ENCODE measurements around the gene SLC9A2. TPM values are rescaled to one million over a fixed set of nuclear protein-coding genes. Genes with fewer than 3 reads are reported as not detected.

Gene SLC9A2
- total RNA-seq, 1 experiment from 2014 or later: 7.1 TPM

- Histone ChIP-seq H2AFZ (ENCODE audit: low read length) (no peak overlapping the region), H3K4me2 (ENCODE audit: low read length) (no peak overlapping the region), H3F3A (ENCODE audit: low read length, unreplicated experiment) (no peaks in the 10 kb centered on the region), H3K27ac (ENCODE audit: low read length) (no peak overlapping the region), H3K79me2 (ENCODE audit: low read length) (0 out of 2 replicates have a peak, but pooled peaks cover 12% of the 10 kb centered on the region), H4K20me1 (ENCODE audit: low read length) (no peaks in the 10 kb centered on the region), H3K9me3 (ENCODE audit: low read length) (no peaks in the 10 kb centered on the region), H3K27me3 (ENCODE audit: low read length) (no peaks in the 10 kb centered on the region), H3K4me1 (ENCODE audit: insufficient read depth, low read length) (peaks cover 12% of the 10 kb centered on the region; the same call in 1 of the 2 replicates), H3K9me2 (replicated peaks; ENCODE audit: low read length) (no peaks in the 10 kb centered on the region), H3K36me3 (ENCODE audit: low read depth, low read length) (no peaks in the 10 kb centered on the region), H3K9ac (ENCODE audit: low read length) (no peak overlapping the region), H3K4me3 (ENCODE audit: low read length) (no peak overlapping the region)
- TF ChIP-seq CTCF (conservative IDR thresholded peaks at IDR 0.05; ENCODE audit: low read depth, low read length): no peak
- TF ChIP-seq EZH2phosphoT487 (IDR thresholded peaks at IDR 0.05; ENCODE audit: borderline replicate concordance, low read length): no peak
- TF ChIP-seq EZH2 (IDR thresholded peaks at IDR 0.05; ENCODE audit: low read length, unreplicated experiment): no peak
- ATAC-seq: no peak
- DNase-seq: no peak
- no TSS peak for BruUV-seq (replicated peaks)
- intact Hi-C loops (cut with micrococcal nuclease): no loop called here
- ChIA-PET POLR2A (ENCODE audit: unreplicated experiment) (no interaction called here), CTCF (no interaction called here)
Observed at GRCh38 chr2:102630458-102630857, 11.1 kb downstream of the SLC9A2 start.

GRCh38 chr2:102632380-102633175 lies 13.2 kb downstream of the SLC9A2 start:
- TF ChIP-seq CTCF (conservative IDR thresholded peaks at IDR 0.05; ENCODE audit: low read depth, low read length) (no peak), EZH2 (IDR thresholded peaks at IDR 0.05; ENCODE audit: low read length, unreplicated experiment) (no peak), EZH2phosphoT487 (IDR thresholded peaks at IDR 0.05; ENCODE audit: borderline replicate concordance, low read length) (no peak)
- H3K4me3 ChIP-seq (ENCODE audit: low read length): no peak overlapping the region
- DNase-seq: peak; percentile 66
- H3K27ac ChIP-seq (ENCODE audit: low read length): peak overlapping the region; percentile 84
- H3K9ac ChIP-seq (ENCODE audit: low read length): peak overlapping the region; percentile 32; the same call in 1 of the 2 replicates
- no peaks in the 10 kb centered on the region for H3K9me3 ChIP-seq (ENCODE audit: low read length)
- peak; percentile 59 for ATAC-seq
- POLR2A ChIA-PET (ENCODE audit: unreplicated experiment): no interaction called here
- no peaks in the 10 kb centered on the region for H3K9me2 ChIP-seq (replicated peaks; ENCODE audit: low read length)
- H3K4me2 ChIP-seq (ENCODE audit: low read length): peak overlapping the region; percentile 32
- no peaks in the 10 kb centered on the region for H3K36me3 ChIP-seq (ENCODE audit: low read depth, low read length)
- intact Hi-C loops (cut with micrococcal nuclease): no loop called here
- H2AFZ ChIP-seq (ENCODE audit: low read length): no peak overlapping the region
- H3K27me3 ChIP-seq (ENCODE audit: low read length): no peaks in the 10 kb centered on the region
- CTCF ChIA-PET: interaction anchor here (0.6 kb wide), 1 partner anchor 9 kb away, joined by 6 read pairs; no protein-coding TSS in a partner anchor
- H3K4me1 ChIP-seq (ENCODE audit: insufficient read depth, low read length): peaks cover 32% of the 10 kb centered on the region
- 0 out of 2 replicates have a peak, but pooled peaks cover 12% of the 10 kb centered on the region for H3K79me2 ChIP-seq (ENCODE audit: low read length)
- no peaks in the 10 kb centered on the region for H3F3A ChIP-seq (ENCODE audit: low read length, unreplicated experiment)
- no peaks in the 10 kb centered on the region for H4K20me1 ChIP-seq (ENCODE audit: low read length)
- BruUV-seq (replicated peaks): no TSS peak

- no peaks in the 10 kb centered on the region for H4K20me1 ChIP-seq (ENCODE audit: low read length)
- H2AFZ ChIP-seq (ENCODE audit: low read length): no peak overlapping the region
- no peak overlapping the region for H3K4me2 ChIP-seq (ENCODE audit: low read length)
- DNase-seq: no peak
- CTCF ChIA-PET: no interaction called here
- ATAC-seq: no peak
- H3F3A ChIP-seq (ENCODE audit: low read length, unreplicated experiment): no peaks in the 10 kb centered on the region
- H3K9ac ChIP-seq (ENCODE audit: low read length): no peak overlapping the region
- BruUV-seq (replicated peaks): no TSS peak
- no peaks in the 10 kb centered on the region for H3K9me2 ChIP-seq (replicated peaks; ENCODE audit: low read length)
- no peaks in the 10 kb centered on the region for H3K9me3 ChIP-seq (ENCODE audit: low read length)
- no peak overlapping the region for H3K27ac ChIP-seq (ENCODE audit: low read length)
- no peaks in the 10 kb centered on the region for H3K27me3 ChIP-seq (ENCODE audit: low read length)
- intact Hi-C loops (cut with micrococcal nuclease): no loop called here
- H3K4me1 ChIP-seq (ENCODE audit: insufficient read depth, low read length): peaks cover 34% of the 10 kb centered on the region
- POLR2A ChIA-PET (ENCODE audit: unreplicated experiment): no interaction called here
- no peak overlapping the region for H3K4me3 ChIP-seq (ENCODE audit: low read length)
- H3K36me3 ChIP-seq (ENCODE audit: low read depth, low read length): no peaks in the 10 kb centered on the region
- TF ChIP-seq CTCF (conservative IDR thresholded peaks at IDR 0.05; ENCODE audit: low read depth, low read length) (no peak), EZH2phosphoT487 (IDR thresholded peaks at IDR 0.05; ENCODE audit: borderline replicate concordance, low read length) (no peak), EZH2 (IDR thresholded peaks at IDR 0.05; ENCODE audit: low read length, unreplicated experiment) (no peak)
- 0 out of 2 replicates have a peak, but pooled peaks cover 6% of the 10 kb centered on the region for H3K79me2 ChIP-seq (ENCODE audit: low read length)
Observed at GRCh38 chr2:102634831-102635241, 15.5 kb downstream of the SLC9A2 start.

All from PC-3 (cell line).